ENCODE results near the gene COX4I1. TPM values are rescaled to one million over a fixed set of nuclear protein-coding genes. Genes with fewer than 3 reads are reported as not detected.

Gene COX4I1
- total RNA-seq, 1 donor = 297 TPM

DNA sequence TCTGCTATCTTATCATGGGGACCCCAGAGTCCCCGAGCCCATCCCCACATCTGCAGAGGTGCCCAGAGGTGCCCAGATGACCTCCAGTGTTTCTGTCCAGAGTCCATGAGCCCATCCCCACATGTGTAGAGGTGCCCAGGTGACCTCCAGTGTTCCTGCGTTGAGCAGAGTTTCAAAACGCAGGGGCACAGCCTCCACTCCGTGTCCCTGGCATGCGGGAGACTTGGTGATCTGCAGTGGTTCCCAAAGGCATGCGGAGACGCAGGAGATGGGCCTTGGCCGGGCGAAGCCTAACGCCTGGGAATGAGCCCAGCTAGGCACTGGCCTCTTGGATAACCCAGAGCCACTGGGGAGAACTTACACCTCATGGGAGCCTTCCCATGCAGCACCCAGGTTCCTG lies 41.3 kb downstream of the COX4I1 start:
- Histone ChIP-seq H3K27ac (ENCODE audit: low read depth, low read length) (no peak overlapping the region), H3K4me2 (ENCODE audit: insufficient read depth, low read length) (no peak overlapping the region), H4K20me1 (ENCODE audit: insufficient read depth, low read length) (no peaks in the 10 kb centered on the region), H3K79me2 (ENCODE audit: insufficient read depth, low read length) (no peaks in the 10 kb centered on the region), H2AFZ (ENCODE audit: low read length) (no peak overlapping the region), H3K4me1 (ENCODE audit: insufficient read depth, low read length) (no peaks in the 10 kb centered on the region), H3K36me3 (ENCODE audit: insufficient read depth, low read length) (no peaks in the 10 kb centered on the region), H3K9me3 (ENCODE audit: low read depth, low read length) (peaks cover 3% of the 10 kb centered on the region), H3K4me3 (ENCODE audit: insufficient read depth, low read length) (no peak overlapping the region), H3K27me3 (ENCODE audit: insufficient read depth, low read length) (peaks cover 12% of the 10 kb centered on the region)
- TF ChIP-seq, protein P1, sequence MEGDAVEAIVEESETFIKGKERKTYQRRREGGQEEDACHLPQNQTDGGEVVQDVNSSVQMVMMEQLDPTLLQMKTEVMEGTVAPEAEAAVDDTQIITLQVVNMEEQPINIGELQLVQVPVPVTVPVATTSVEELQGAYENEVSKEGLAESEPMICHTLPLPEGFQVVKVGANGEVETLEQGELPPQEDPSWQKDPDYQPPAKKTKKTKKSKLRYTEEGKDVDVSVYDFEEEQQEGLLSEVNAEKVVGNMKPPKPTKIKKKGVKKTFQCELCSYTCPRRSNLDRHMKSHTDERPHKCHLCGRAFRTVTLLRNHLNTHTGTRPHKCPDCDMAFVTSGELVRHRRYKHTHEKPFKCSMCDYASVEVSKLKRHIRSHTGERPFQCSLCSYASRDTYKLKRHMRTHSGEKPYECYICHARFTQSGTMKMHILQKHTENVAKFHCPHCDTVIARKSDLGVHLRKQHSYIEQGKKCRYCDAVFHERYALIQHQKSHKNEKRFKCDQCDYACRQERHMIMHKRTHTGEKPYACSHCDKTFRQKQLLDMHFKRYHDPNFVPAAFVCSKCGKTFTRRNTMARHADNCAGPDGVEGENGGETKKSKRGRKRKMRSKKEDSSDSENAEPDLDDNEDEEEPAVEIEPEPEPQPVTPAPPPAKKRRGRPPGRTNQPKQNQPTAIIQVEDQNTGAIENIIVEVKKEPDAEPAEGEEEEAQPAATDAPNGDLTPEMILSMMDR (IDR thresholded peaks at IDR 0.05; ENCODE audit: extremely low read depth, low read depth, low read length) = no peak
- no peak for DNase-seq (ENCODE audit: insufficient read length, low spot score, missing footprints)

DNA sequence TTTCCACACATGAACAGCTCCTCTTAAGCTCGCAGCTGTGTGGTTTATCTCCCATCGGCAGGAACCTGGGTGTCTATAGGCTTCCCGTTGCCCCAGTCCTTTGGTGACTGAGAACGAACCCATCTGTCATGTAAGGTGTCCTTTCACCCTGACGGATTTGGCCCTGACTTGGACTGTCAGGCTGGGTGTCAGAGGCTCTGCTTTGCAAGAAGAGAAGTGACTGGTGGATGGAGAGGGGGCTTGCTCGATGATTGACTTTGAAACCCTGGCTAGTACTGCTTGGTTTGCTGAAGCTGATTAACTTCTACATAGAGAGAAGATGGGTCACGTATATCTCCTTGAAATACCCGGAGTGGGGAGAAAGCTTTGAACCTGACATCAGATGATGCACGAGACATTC lies 42.9 kb downstream of the COX4I1 start:
- Histone ChIP-seq H3K36me3 (ENCODE audit: insufficient read depth, low read length) (no peaks in the 10 kb centered on the region), H3K4me3 (ENCODE audit: insufficient read depth, low read length) (no peak overlapping the region), H3K4me2 (ENCODE audit: insufficient read depth, low read length) (no peak overlapping the region), H3K9me3 (ENCODE audit: low read depth, low read length) (peaks cover 3% of the 10 kb centered on the region), H3K79me2 (ENCODE audit: insufficient read depth, low read length) (no peaks in the 10 kb centered on the region), H3K4me1 (ENCODE audit: insufficient read depth, low read length) (no peaks in the 10 kb centered on the region), H3K27me3 (ENCODE audit: insufficient read depth, low read length) (peaks cover 2% of the 10 kb centered on the region), H2AFZ (ENCODE audit: low read length) (no peak overlapping the region), H3K27ac (ENCODE audit: low read depth, low read length) (no peak overlapping the region), H4K20me1 (ENCODE audit: insufficient read depth, low read length) (no peaks in the 10 kb centered on the region)
- DNase-seq (ENCODE audit: insufficient read length, low spot score, missing footprints) = no peak
- TF ChIP-seq, protein P1 (IDR thresholded peaks at IDR 0.05; ENCODE audit: extremely low read depth, low read depth, low read length) = no peak

DNA sequence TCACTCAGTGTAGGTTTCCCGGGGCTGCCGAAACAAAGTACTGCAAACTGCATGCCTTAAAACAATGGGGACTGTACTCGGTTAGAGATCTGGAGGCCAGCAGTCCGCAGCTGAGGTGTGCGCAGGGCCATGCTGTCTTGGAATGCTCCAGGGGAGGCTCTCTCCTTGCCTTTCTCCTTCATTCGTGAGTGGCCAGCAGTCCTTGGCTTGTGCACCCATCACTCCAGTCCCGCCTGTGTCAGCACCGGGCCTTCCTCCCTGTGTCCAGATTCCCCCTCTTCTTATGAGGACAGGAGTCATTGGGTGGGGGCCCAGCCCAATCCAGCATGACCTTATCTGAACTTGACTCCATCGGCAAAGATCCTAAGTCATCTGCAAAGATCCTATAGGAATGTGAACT lies 43.4 kb downstream of the COX4I1 start:
- H3K4me1 ChIP-seq (ENCODE audit: insufficient read depth, low read length) = no peaks in the 10 kb centered on the region
- H3K27me3 ChIP-seq (ENCODE audit: insufficient read depth, low read length) = peaks cover 2% of the 10 kb centered on the region
- H3K4me2 ChIP-seq (ENCODE audit: insufficient read depth, low read length) = no peak overlapping the region
- peaks cover 3% of the 10 kb centered on the region for H3K9me3 ChIP-seq (ENCODE audit: low read depth, low read length)
- H3K36me3 ChIP-seq (ENCODE audit: insufficient read depth, low read length) = no peaks in the 10 kb centered on the region
- no peak overlapping the region for H3K27ac ChIP-seq (ENCODE audit: low read depth, low read length)
- TF ChIP-seq, protein P1 (IDR thresholded peaks at IDR 0.05; ENCODE audit: extremely low read depth, low read depth, low read length) = no peak
- no peaks in the 10 kb centered on the region for H3K79me2 ChIP-seq (ENCODE audit: insufficient read depth, low read length)
- no peaks in the 10 kb centered on the region for H4K20me1 ChIP-seq (ENCODE audit: insufficient read depth, low read length)
- no peak overlapping the region for H2AFZ ChIP-seq (ENCODE audit: low read length)
- no peak overlapping the region for H3K4me3 ChIP-seq (ENCODE audit: insufficient read depth, low read length)
- no peak for DNase-seq (ENCODE audit: insufficient read length, low spot score, missing footprints)

DNA sequence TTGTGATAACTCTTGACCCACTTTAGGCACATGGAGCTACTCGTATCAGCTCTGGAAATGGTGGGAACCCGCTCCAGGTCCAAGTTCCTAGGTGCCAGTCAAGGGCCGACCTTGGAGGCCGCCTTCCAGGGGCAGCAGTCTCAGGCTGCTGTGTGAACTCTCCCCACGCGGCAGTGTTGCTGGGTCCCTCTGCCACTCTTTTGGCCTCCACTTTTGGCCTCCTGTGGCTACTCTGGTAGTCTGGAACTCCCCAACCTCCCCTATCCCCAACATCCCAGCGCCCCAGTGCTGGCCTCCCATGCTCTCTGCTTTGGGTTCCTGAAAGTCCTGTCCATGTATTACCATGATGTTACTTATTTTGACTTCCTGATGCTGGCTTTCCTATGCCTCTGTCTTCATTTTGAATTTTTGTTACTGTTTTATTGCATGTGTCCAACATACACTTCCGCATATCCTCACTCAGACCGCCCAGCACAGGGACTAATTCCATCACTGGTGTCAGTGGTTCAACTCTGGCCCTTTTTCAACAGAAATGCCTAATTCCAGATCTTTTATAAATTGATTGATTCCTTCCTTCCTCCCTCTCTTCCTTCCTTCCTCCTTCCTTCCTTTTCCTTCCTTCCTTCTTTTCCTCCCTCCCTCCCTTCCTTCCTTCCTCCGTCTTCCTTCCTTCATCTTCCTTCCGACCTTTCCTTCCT lies 44.1 kb downstream of the COX4I1 start:
- peaks cover 2% of the 10 kb centered on the region for H3K27me3 ChIP-seq (ENCODE audit: insufficient read depth, low read length)
- no peaks in the 10 kb centered on the region for H3K79me2 ChIP-seq (ENCODE audit: insufficient read depth, low read length)
- H3K4me3 ChIP-seq (ENCODE audit: insufficient read depth, low read length) = no peak overlapping the region
- H3K4me1 ChIP-seq (ENCODE audit: insufficient read depth, low read length) = no peaks in the 10 kb centered on the region
- H3K36me3 ChIP-seq (ENCODE audit: insufficient read depth, low read length) = no peaks in the 10 kb centered on the region
- H3K27ac ChIP-seq (ENCODE audit: low read depth, low read length) = no peak overlapping the region
- DNase-seq (ENCODE audit: insufficient read length, low spot score, missing footprints) = no peak
- H3K4me2 ChIP-seq (ENCODE audit: insufficient read depth, low read length) = no peak overlapping the region
- no peaks in the 10 kb centered on the region for H4K20me1 ChIP-seq (ENCODE audit: insufficient read depth, low read length)
- TF ChIP-seq, protein P1 (IDR thresholded peaks at IDR 0.05; ENCODE audit: extremely low read depth, low read depth, low read length) = no peak
- no peak overlapping the region for H2AFZ ChIP-seq (ENCODE audit: low read length)
- peaks cover 3% of the 10 kb centered on the region for H3K9me3 ChIP-seq (ENCODE audit: low read depth, low read length)
